Measurements from ENCODE around the gene PTTG2. TPM values are rescaled to one million over a fixed set of nuclear protein-coding genes. Genes with fewer than 3 reads are reported as not detected.
A peak's percentile ranks its signal among the peaks of the same experiment; 100 is the strongest.
"Not testable (repeated sequence)": the region's sequence is repeated elsewhere in the genome, so short reads cannot be mapped to it uniquely, and the experiment has no call there.

Gene PTTG2
- polyA plus RNA-seq, 1 donor = not detected

DNA sequence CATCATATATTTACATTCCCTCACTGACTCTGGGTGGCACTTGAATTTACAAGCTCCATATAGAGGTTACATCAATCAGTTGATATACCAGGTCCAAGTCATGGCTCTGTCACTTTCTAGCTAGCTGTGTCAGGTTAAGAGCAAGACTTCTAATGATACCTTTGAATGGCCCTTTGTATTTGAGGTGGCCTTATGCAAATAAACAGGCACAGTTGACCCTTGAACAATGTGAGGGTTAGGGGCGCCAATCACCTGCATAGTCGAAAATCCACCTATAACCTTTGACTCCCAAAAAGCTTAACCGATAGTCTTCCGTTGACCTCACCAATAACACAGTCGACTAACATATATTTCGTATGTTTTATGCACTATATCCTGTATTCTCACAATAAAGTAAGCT, 1.3 kb upstream of the PTTG2 start:
- DNase-seq = no peak

GRCh38 chr4:37960679-37961450, 667 bp downstream of the PTTG2 start:
- no peak for DNase-seq

DNA sequence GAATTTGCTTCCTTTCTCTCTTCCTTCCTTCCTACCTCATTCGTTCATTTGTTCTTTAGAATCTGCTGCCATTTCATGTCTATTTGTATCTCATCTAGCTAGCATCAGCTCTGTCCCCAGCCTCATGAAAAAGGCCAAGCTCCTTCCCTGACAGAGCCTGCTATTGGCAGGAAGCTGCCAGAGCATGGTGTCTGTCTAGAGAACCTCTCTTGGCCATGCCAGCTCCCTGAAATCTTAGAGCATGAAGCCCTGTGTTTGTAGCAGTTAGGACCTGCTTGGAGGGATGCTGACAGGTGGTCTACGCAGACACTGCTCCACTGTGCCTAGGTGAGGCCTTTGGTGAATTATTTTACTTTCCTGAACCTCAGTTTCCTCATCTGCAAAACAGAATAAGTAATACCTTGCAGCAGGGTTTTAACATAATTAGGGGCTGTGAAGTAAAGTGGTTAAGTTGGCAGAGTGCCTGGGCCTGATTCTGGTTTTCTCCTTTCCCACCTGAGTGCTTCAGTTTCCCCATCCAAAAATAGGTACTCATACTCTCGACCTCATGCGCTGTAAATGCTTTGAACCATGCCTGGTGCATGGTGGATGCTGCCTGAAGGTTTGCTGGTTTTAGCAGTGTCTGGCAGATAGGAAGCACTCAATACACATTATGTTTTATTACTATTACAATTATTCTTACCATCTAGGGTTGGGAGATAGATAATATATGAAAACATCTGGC, 4.7 kb downstream of the PTTG2 start:
- no peak for DNase-seq

- no peak for DNase-seq
These were observed 5.8 kb downstream of the PTTG2 start for GRCh38 chr4:37966044-37966443.

GRCh38 chr4:37967736-37968135, 7.5 kb downstream of the PTTG2 start:
- no peak for DNase-seq

DNA sequence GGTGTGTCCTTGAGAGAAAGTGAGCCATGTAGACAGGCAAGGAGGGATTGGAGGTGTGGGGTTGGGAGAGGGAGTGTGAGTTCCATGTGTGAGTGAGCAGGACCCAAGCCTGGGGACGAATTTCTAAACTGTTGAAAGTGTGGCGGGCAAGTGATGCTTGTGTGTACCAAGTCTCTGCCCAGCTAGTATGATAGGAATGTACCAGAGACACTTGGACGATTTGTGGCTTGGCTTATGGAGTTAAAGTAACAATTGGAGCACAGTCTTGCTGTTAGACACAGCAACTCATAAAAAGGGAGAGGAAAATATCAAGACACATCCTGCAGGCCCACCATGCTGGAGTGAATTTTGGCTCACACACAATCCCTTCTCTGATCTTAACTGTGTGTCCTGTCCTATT, 8.5 kb downstream of the PTTG2 start:
- DNase-seq = no peak

DNA sequence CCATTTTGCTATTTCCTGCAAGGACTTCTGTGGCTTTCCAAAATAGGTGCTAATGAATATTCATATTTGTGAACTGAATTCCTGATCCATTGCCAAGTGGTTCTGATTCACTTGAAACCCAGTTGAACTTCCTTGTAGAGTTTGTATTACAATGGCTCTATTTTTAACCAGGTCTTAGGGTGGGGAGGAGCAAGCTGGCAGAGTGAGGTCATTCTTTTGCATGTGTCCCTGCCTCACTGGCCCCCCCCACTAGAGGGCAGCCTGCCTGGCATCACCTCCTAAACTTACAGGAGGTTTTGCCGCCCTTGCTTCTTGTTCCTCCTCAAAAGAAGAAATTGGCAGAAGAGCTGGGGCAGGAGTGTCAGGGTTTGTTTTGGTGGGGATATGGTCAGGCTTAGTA, 10.5 kb downstream of the PTTG2 start:
- DNase-seq = no peak

DNA sequence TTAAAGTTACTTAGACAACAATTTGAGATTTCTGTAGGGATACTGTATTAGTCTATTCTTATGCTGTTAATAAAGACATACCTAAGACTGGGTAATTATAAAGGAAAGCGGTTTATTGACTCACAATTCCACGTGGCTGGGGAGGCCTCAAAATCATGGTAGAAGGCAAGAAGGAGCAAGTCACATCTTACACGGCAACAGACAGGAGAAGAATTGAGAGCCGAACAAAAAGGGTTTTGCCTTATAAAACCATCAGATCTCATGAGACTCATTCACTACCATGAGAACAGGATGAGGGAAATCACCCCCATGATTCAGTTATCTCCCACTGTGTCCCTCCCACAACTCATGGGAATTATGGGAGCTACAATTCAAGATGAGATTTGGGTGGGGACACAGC, 11.0 kb downstream of the PTTG2 start:
- DNase-seq = no peak

- DNase-seq = no peak
These were observed 13.2 kb downstream of the PTTG2 start for GRCh38 chr4:37973441-37973840.

DNA sequence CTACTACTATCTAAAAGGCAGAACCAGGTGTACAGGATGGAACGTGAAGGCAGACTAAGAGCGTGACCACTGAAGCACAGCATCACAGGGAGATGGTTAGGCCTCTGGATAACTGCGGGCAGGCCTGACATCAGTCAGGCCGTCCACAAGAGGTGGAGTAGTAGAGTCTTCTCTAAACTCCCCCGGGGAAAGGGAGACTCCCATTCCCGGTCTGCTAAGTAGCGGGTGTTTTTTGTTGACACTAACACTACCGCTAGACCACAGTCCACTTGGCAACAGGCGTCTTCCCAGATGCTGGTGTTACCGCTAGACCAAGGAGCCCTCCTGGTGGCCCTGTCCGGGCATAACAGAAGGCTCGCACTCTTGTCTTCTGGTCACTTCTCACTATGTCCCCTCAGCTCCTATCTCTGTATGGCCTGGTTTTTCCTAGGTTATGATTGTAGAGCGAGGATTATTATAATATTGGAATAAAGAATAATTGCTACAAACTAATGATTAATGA, 15.2 kb downstream of the PTTG2 start:
- DNase-seq = not testable (repeated sequence)

- DNase-seq = no peak
These were observed 16.3 kb downstream of the PTTG2 start for GRCh38 chr4:37976507-37976906.

GRCh38 chr4:37976991-37977470, 16.8 kb downstream of the PTTG2 start:
- peak; percentile 76 for DNase-seq

GRCh38 chr4:37977471-37978247, 17.5 kb downstream of the PTTG2 start:
- peak; percentile 66 for DNase-seq

DNA sequence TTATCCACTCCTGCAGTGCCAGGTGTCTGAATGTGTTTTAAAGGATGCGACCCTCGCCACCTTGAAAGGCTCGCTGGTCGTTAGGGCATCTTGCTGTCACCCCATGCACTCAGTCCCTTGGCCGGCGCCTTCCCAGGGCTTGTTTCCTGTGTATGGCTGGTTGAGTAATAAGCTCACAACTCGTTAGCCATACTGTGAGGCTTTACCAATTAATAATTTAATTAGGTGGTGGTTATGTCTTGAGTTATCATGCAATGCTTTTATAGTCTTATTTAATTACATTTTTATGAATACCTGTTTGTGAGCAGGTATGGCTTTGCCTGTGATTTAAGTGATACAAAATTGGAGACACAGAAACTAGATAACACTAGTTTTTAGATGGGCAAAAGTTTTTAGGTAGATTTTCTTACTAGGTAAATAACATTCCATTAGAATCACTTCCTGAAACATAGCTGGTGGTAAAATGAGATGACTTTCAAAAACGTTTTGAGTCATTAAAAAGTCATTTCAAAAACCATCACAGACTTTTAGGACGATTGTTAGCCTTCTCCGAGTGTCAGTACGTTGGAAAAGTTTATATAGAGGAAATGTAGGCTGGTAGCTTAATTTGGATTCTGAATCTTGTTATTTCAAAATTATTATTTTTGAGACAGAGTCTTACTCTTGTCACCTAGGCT, 18.2 kb downstream of the PTTG2 start:
- no peak for DNase-seq

GRCh38 chr4:37980246-37980645, 20.0 kb downstream of the PTTG2 start:
- no peak for DNase-seq

- DNase-seq = no peak
These were observed 21.2 kb downstream of the PTTG2 start for GRCh38 chr4:37981425-37981824.

GRCh38 chr4:37981844-37982720, 21.9 kb downstream of the PTTG2 start:
- DNase-seq = no peak

GRCh38 chr4:37982736-37983135, 22.5 kb downstream of the PTTG2 start:
- DNase-seq = no peak

GRCh38 chr4:37983951-37984350, 23.8 kb downstream of the PTTG2 start:
- no peak for DNase-seq

- DNase-seq = no peak
These were observed 25.6 kb downstream of the PTTG2 start for GRCh38 chr4:37985730-37986275.

- no peak for DNase-seq
These were observed 28.5 kb downstream of the PTTG2 start for GRCh38 chr4:37988670-37989069.
